Ovary (tissue), 9 donors: ENCODE measurements around the gene ZC3H7B. TPM values are rescaled to one million over a fixed set of nuclear protein-coding genes. Genes with fewer than 3 reads are reported as not detected.

Source experiments
- DNase-seq, 5 donors: peaks; one replicate each; pipeline ENCODE4 v3.0.0-alpha.2; 2019 to 2020
- H3K27ac ChIP-seq, 2 donors: fragments of 200-600 bp; one replicate each; pipeline versions ENCODE4 v1.5.1 to v1.8.0; 2019 to 2022
- H3K27me3 ChIP-seq: fragments of 200-600 bp; one replicate; pipeline ENCODE4 v1.8.0; 2022
- H3K36me3 ChIP-seq: fragments of 200-600 bp; sonication (generic); one replicate; pipeline ENCODE4 v1.5.1; 2019
- H3K4me1 ChIP-seq: one replicate; pipeline ENCODE4 v1.8.1; 2013; ENCODE audit warnings: mild to moderate bottlenecking, moderate library complexity; ENCODE audit not compliant: insufficient read depth
- H3K4me3 ChIP-seq: fragments of 200-600 bp; sonication (generic); one replicate; pipeline ENCODE4 v1.5.1; 2017
- H3K9me3 ChIP-seq, 2 donors: fragments of 200-600 bp in 1 of 2; sonication (generic) in 1 of 2; one replicate each; pipeline versions ENCODE4 v1.5.1 to v1.8.1; 2013 to 2019; ENCODE audit warnings: mild to moderate bottlenecking in 1 of 2, moderate library complexity in 1 of 2
- CTCF ChIP-seq, 3 donors: fragments of 450-650 bp in 2 of 3; fragments of 200-600 bp in 1 of 3; IDR thresholded peaks; one replicate each; pipeline versions ENCODE4 v1.5.1 to v1.8.0; 2016 to 2022; ENCODE audit warnings: antibody characterized with exemption in 3 of 3, mild to moderate bottlenecking in 1 of 3
- EP300 ChIP-seq: sonication (generic); formaldehyde crosslinking; IDR thresholded peaks from one replicate; pipeline ENCODE4 v1.6.1; 2017; ENCODE audit warnings: antibody characterized with exemption
- POLR2A ChIP-seq: fragments of 450-650 bp; IDR thresholded peaks from one replicate; pipeline ENCODE4 v1.6.1; 2017; ENCODE audit warnings: antibody characterized with exemption, mild to moderate bottlenecking, moderate library complexity
- WGBS, 3 donors: extraction: QIAGEN DNeasy Blood & Tissue Kit in 1 of 3; methylation state at CpG; one replicate each; pipeline versions ENCODE4 v1.1.5 to v1.1.7; 2013 to 2017; 5-methylcytosine and 5-hydroxymethylcytosine counted together
- intact Hi-C, 4 donors: fragments of 100-400 bp; cut with DNase I; formaldehyde crosslinking; loops; one replicate each; pipeline versions ENCODE4 v1.11.0 to v1.15.1; 2022 to 2023
- polyA plus RNA-seq, 2 donors: library from polyadenylated mRNA; stranded (reverse); fragments of 200-250 nt in 1 of 2; fragments of 350-450 nt in 1 of 2; fragmentation: Illumina TruSeq in 1 of 2; extraction: RNeasy Lipid Tissue Mini Kit (QIAGEN cat#74804) in 1 of 2; gene quantifications; one replicate each; pipeline ENCODE4 v1.2.3, GENCODE V29; 2013 to 2014
- total RNA-seq, 7 donors: library from RNA; depleted of rRNA in 2 of 7; stranded (reverse); fragments of >200 nt in 2 of 7; fragmentation: NEBNext Ultra II Directional in 3 of 7; extraction: Animal tissue kit (Norgen Biotek cat#: 25700) in 3 of 7; gene quantifications; one replicate each; pipeline versions ENCODE4 v1.1.0 to v1.2.4, GENCODE V29; 2016 to 2023
- donor health status: DM: no; HTN: no; CAD: no; lungs with moderate emphysema.
- donor health status: DM: no; HTN: no; CAD: no.
- donor health status: Bipolar disorder and iron deficiency.
- donor health status: DM: yes; HTN: yes; CAD: no.
- donor health status: DM: no; HTN: no; CAD: no.
- donor health status: DM: yes; HTN: yes; CAD: no.

The ZC3H7B gene
- total and polyA plus RNA-seq, 9 donors: 27.3 to 96.5 (median 73.2) TPM

GRCh38 chr22:41340357-41340756 is 39.0 kb downstream of the ZC3H7B start:
- TF ChIP-seq EP300 (no peak), POLR2A (no peak), CTCF (IDR thresholded peaks at IDR 0.05) (no peak)
- 60 to 74% (median 63%) methylated on average over 10 to 11 of the region's 11 CpGs for WGBS, 3 donors
- Histone ChIP-seq H3K36me3 (no peaks in the 10 kb centered on the region), H3K4me1 (no peaks in the 10 kb centered on the region), H3K27ac (no peak overlapping the region), H3K4me3 (no peak overlapping the region), H3K9me3 (no peaks in the 10 kb centered on the region), H3K27me3 (no peaks in the 10 kb centered on the region)
- DNase-seq: no peak
- intact Hi-C loops: loop anchor here in 1 of 4 donors (10.0 kb wide), 1 partner anchor 416 kb away; no protein-coding TSS in a partner anchor

GRCh38 chr22:41341012-41341411 is 39.7 kb downstream of the ZC3H7B start:
- WGBS, 3 donors: 84 to 93% (median 86%) methylated on average over 8 of the region's 8 CpGs

GRCh38 chr22:41341990-41342389 is 40.7 kb downstream of the ZC3H7B start:
- TF ChIP-seq EP300: no peak
- TF ChIP-seq CTCF (IDR thresholded peaks at IDR 0.05): no peak
- no peak for TF ChIP-seq POLR2A
- no peaks in the 10 kb centered on the region for H3K27me3 ChIP-seq
- intact Hi-C loops: loop anchor here in 1 of 4 donors (10.0 kb wide), 1 partner anchor 417 kb away; no protein-coding TSS in a partner anchor
- no peak overlapping the region for H3K27ac ChIP-seq
- no peaks in the 10 kb centered on the region for H3K9me3 ChIP-seq
- H3K4me3 ChIP-seq: no peak overlapping the region
- H3K36me3 ChIP-seq: no peaks in the 10 kb centered on the region
- WGBS, 3 donors: 77 to 83% (median 80%) methylated on average over 3 of the region's 3 CpGs
- no peaks in the 10 kb centered on the region for H3K4me1 ChIP-seq
- no peak for DNase-seq

More at GRCh38 chr22:41341012-41341411, 39.7 kb downstream of the ZC3H7B start:
- no peak overlapping the region for H3K4me3 ChIP-seq
- TF ChIP-seq EP300: no peak
- no peak for TF ChIP-seq CTCF (IDR thresholded peaks at IDR 0.05)
- TF ChIP-seq POLR2A: no peak
- no peaks in the 10 kb centered on the region for H3K27me3 ChIP-seq
- no peaks in the 10 kb centered on the region for H3K9me3 ChIP-seq
- H3K4me1 ChIP-seq: no peaks in the 10 kb centered on the region
- DNase-seq: no peak
- intact Hi-C loops: loop anchor here in 1 of 4 donors (10.0 kb wide), 1 partner anchor 416 kb away; no protein-coding TSS in a partner anchor
- H3K27ac ChIP-seq: no peak overlapping the region
- H3K36me3 ChIP-seq: no peaks in the 10 kb centered on the region

GRCh38 chr22:41343300-41343699 is 42.0 kb downstream of the ZC3H7B start:
- no peaks in the 10 kb centered on the region for H3K36me3 ChIP-seq
- H3K9me3 ChIP-seq: no peaks in the 10 kb centered on the region
- TF ChIP-seq CTCF (IDR thresholded peaks at IDR 0.05) (no peak), EP300 (no peak), POLR2A (no peak)
- H3K27ac ChIP-seq: no peak overlapping the region
- no peak for DNase-seq
- H3K4me1 ChIP-seq: no peaks in the 10 kb centered on the region
- intact Hi-C loops: loop anchor here in 1 of 4 donors (10.0 kb wide), 1 partner anchor 418 kb away; no protein-coding TSS in a partner anchor
- no peaks in the 10 kb centered on the region for H3K27me3 ChIP-seq
- 87 to 93% (median 89%) methylated on average over 18 of the region's 18 CpGs for WGBS, 3 donors
- H3K4me3 ChIP-seq: no peak overlapping the region
